GM19099 (cell line): ENCODE measurements around the gene RXRA.

Experiments used
- POLR2A ChIP-seq: IDR thresholded peaks from 3 replicates; pipeline ENCODE4 v1.6.1; 2011; ENCODE audit warnings: low read depth; ENCODE audit not compliant: insufficient read length; ENCODE audit errors: extremely low read depth

Gene RXRA

DNA sequence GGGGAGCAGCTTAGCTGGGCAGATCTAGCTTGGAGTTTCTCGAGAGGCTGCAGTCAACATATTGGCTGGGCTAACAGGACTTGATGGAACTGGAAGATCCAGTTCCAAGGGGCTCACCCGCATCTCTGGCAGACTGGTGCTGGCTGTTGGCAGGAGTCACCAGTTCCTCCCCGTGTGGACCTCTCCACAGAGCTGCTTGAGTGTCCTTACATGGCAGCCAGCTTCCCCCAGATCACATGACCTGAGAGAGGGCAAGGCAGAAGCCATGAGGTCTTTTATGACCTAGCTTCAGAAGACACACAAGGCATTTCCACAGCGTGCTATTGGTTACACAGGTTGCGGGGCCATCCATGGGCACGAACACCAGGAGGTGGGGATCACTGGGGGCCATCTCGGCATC is 26.4 kb upstream of the RXRA start:
- no peak for TF ChIP-seq POLR2A

DNA sequence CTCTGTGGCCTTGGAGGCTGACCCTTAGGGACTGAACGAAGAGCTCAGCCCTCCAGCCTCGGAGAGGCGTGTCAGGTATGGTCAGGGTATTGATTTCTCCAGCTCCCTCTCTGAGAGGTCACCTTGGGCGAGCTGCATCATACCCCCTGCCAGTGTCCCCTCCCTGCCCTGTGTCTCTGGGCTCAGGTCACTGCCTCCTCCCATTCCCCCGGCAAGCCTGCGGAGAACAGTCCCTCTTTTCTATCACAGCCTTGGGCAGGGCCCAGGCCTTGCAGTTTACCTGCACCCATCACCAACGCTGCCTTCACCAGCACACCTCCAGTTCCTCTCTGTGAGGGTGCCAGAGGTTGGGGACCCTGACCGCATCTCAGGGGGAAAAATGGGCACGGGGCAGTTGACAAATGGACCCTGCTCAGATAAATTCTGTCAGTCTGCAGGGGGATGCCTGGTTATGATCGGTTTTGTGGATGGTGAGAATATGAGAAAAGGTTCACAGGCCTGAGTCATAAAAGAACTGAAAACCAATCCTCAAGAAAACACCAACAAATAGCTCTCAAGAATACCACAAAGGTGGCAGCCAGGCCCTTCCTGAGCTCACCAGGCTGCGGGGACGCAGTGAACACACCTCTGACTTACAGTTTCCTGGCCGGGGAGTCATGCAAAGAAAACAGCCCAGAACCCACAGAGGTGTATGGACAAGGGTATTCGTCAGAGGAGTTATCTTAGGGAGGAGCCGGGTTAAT is 24.7 kb upstream of the RXRA start:
- TF ChIP-seq POLR2A, result no peak

DNA sequence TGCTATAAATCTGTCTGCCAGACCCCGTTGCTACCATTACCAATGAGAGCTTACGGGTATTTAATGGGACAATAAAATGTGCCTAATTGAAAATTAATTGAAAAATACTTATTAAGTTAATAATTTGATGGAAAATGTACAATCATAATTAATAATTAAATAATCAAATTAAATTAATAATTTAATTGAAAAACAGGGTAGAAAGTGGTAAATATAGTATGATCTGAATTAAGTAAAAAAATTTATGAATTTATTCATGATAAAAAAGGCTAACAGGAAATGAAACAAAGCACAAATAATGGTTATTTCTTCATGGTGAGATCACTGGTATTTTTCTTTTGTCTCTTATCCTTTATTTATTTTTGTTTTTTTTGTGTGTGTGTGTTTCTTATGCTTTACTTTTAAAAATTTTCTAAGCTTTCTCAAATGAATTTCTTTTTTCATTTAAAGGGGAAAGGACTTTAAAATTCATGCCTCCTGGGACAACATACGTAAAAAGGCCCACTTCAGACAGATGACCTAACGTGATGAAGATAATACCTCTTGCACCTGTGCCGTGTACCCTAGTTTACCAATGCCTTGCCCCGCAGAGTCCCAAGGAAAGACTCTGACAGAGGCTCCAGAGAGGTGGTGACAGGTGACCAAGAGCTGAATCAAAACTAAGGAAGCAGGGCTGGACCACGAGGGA is 24.0 kb upstream of the RXRA start:
- TF ChIP-seq POLR2A, result no peak

DNA sequence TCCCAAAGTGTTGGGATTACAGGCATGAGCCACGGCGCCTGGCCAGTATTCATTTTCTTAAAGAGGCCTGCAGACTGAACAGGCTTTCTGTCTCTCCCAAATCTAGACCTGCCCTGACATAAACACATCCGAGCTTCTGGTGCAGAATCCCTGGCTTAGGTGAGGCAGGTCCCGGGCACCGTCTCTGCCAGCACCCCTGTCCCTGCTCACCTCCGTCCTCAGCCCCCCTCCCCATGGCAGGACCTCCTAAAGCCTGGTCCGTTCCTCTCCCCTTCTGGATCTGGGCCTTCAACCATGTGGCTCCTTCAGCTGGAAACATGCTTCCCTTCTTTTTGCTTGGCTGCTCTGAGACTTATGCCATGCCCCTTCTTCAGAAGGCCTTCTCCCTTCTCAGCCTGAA is 22.7 kb upstream of the RXRA start:
- no peak for TF ChIP-seq POLR2A

DNA sequence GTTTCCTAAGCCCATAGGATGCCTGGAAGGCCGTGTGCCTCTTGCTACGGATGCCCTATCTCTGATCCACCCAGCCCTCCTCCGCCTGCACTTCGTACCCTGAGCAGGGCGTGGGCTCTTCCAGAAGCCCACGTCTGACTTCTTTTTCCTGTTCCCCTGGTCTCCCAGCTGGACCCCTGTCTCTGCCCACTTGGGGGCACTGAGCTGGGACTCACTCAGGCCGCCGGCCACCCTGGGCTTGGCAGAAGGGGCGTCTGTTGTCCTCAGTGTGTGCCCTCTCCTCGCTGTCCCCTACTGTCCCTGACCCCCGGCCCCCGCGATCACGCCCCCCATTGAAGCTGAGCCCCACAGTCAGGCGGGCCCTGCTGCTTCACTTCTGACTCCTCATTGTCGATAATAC is 22.0 kb upstream of the RXRA start:
- TF ChIP-seq POLR2A, result no peak

DNA sequence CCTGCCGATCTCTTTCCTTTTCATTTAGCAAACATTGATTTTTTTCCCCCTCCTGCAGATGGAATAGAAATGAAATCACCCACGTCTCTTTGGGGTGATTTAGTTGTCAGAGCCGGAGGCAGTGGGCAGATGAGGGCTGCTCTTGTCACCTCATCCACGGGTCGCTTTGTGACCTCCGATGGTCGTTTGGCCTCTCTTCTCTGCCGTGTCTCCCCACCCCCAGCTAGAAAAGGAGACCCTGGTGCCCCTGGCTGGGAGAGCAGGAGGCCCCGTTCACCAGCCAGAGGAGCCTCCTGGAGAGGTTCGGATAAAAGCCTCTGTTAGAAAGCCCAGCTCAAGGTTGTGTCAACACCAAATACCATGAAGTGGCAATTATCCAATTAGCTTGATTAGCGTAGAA is 21.6 kb upstream of the RXRA start:
- TF ChIP-seq POLR2A, result no peak

DNA sequence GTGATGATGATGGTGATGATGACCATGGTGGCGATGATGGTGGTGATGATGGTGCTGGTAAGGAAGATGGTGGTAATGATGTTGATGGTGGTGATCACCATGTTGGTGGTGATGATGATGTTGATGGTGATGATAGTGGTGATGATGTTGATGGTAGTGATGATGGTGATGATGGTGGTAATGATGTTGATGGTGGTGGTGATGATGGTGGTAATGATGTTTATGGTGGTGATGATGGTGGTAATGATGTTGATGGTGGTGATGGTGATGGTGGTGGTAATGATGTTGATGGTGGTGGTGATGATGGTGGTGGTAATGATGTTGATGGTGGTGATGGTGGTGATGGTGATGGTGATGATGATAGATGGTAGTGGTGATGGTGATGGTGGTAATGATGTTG is 20.7 kb upstream of the RXRA start:
- no peak for TF ChIP-seq POLR2A

DNA sequence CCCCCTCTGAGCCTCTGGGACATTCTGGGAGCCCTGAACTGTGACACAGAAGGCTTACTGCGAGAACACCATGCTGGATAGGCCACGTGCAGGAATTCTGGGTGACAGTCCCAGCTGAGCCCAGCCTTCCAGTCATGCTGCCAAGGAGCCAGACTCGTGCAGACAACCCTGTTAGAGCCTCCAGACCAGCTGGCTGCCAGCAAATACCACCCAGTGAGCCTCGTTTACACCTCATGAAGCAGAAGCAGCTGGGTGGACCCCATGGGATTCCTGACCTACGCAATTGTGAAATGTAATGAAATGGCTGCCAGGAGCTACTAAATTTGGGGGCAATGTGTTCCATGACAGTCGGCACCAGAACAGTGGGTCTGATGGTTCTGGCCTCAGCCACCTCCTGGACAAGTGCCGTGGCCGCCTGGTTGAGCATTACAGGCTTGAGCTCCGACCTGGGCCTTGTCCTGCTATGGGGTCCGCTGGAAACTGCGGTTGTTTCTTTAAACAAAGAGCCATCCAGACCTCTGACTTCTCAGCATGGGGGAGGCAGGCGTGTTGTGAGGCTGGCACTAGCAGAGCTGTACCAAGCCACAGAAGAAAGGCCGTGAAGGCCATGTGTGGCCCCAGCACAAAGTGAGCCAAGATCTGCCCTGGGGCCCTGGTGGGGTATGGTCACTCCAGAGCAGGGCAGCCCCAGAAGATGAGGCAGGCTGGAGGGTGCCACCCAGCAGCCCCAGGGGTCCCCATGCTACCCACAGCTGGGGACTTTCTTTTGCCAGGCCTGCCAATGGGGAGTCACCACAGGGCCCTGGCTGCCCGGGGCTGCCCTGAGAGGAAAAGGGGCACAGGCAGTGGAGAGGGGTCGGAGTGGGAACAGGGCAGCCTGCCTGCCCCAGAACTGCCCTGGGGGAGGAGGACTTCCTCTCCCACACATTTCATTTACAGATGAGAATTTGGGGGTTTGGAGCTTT is 19.3 kb upstream of the RXRA start:
- TF ChIP-seq POLR2A, result no peak

DNA sequence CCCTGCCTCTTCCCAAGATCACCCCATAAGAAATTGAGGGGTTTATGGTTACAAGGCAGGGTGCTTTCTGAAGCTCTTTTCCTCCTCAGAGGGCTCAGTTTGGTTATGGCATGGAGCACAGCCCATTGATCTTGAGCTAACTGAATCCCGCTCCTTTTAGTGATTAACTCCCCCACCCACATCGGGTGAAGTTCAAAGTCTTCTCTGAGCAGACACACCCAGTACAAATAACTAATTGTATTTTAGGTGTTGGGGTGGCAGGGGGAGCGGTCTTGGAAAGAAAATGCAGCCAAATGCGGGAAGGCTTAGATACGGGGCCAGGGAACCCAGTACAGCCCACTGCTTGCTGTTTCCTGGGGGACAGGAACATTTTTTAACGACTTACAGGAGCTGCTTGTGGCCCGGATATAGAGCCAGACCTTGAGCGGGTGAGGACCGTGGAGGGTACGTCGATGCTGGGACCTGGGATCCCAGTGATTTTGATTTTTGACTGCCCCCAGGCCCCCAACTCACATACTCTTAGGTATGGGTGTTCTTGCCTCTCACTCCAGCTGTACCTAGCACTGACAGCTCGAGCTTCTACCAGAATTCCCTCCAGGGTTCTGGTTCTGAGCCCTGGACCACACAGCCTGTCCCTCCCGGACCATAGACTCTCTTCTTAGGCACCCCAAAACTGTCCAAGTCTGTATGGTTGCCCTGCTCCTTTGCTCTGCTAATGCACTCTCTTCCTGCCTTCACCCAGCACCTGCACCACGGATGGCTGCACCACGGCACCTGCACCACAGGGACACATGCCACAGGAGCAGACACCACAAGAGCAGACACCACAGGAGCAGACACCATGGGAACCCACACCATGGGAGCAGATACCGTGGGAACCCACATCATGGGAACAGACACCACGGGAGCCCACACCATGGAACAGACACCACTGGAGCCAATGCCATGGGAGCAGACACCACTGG is 18.3 kb upstream of the RXRA start:
- no peak for TF ChIP-seq POLR2A

DNA sequence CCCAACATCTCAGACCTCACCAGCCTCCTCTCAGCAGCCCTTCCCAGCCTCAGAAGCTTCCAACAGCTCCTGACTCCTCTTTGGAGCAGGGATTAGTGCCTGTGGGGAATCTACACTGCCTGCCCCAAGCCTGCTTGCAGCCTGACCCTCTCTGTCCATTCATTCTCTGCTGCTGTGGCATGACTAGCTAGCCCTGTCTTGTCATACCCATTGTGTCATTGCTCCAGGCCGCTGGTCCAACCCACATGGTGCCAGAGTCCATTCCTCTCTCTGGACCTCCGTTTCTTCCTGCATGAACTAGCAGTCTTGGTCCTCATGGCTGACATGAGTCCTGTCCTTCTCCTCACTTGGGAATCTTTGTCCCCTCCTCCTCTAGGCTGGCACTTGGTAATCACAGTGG is 12.8 kb upstream of the RXRA start:
- TF ChIP-seq POLR2A, result no peak

DNA sequence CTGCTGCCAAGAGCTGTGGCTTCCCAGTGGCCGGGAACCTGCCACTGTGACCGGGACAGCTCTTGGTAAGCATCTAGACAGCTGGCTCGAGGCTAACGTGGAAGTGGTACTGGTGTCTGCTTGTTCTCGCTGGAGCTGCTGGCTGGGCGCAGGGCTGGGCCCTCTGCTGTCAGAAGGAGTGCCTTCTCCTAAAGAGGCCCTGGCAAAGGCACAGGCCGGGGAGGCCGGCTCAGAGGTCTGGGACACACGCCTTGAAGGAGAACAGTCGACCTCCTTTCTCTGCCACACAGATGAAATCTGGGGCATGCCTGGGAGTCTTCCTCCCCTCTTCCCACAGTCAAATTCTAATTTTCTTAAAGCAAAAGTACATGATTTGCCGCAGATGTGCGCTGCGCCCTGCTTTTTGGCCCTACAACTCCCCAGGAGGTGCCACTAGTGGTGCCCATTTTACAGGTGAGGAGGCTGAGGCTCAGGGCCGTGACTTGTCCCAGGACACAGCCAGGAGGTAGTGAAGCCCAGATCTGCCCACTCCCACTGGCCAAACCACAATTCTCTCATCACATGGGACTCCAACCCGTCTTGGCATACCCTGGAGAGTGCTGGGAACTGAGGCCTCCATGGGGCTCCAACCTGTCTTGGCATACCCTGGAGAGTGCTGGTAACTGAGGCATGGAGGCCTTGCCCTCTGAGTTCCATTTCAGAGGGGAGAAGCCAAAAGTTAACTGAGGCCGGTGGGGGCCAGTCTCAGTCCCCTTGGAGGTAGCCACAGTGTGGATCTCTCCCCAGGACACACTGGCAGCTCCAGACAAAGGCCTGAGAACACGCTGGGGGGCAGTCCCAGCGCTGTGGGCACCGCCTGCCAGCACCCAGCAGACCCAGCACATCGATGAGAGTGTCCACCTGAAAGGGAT is 12.0 kb upstream of the RXRA start:
- no peak for TF ChIP-seq POLR2A

DNA sequence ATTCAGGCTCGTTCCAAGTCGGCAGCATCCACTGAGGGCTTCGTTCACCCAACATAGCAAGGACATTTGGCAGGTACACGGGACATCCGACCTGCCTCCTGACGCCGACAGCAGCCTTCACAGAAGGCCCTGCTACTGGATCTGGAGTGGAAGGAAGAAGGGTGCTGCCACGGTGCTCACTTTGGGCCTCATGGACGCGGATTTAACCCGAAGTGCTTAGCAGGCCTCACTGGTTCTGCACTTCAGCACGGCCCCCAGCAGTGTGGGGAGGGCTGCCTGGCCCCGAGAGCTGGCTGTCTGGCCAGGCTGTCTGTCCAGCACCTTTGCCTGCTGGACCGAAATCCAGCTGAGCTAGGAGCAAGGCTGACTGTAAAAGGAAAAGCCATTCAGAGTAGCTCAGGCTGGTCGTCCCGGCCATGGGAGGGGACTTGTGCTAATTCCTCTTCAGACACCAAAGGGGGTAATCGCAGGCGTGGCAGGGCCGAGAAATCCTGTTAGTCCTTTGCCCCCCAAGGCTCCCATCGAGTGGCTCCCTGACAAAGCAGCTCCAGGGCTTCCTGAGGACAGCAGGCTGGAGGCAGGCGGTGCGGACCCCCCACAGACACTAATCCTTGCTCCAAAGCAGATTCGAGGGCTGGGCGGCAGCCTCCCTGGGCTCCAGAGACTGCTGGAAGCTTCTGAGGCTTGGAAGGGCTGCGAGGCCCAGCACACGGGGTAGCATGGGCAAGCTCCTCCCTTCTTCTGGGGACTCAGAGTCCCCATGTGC is 11.1 kb upstream of the RXRA start:
- no peak for TF ChIP-seq POLR2A
